Neural progenitor cell (in vitro differentiated cells): ENCODE results near the gene RSPH9. TPM values are rescaled to one million over a fixed set of nuclear protein-coding genes. Genes with fewer than 3 reads are reported as not detected.

ENCODE experiments used
- DNase-seq: peaks from one replicate; pipeline ENCODE4 v3.0.0-alpha.2; 2016; ENCODE audit warnings: low spot score
- H2AFZ ChIP-seq: fragments of 200-600 bp; sonication (generic); replicated peaks from 2 replicates; pipeline ENCODE4 v1.6.1; 2016; ENCODE audit warnings: antibody characterized with exemption
- H3F3A ChIP-seq: fragments of 200-600 bp; sonication (generic); 2 replicates; pipeline ENCODE4 v1.6.1; 2016; ENCODE audit warnings: antibody characterized with exemption, low read depth
- H3K27ac ChIP-seq: fragments of 200-600 bp; sonication (generic); 2 replicates; pipeline ENCODE4 v1.5.1; 2016; ENCODE audit warnings: mild to moderate bottlenecking
- H3K27me3 ChIP-seq: fragments of 200-600 bp; sonication (generic); 2 replicates; pipeline ENCODE4 v1.6.1; 2016; ENCODE audit warnings: mild to moderate bottlenecking, moderate library complexity
- H3K36me3 ChIP-seq: fragments of 200-600 bp; sonication (generic); 2 replicates; pipeline ENCODE4 v1.5.1; 2016
- H3K4me1 ChIP-seq: fragments of 200-600 bp; sonication (generic); 2 replicates; pipeline ENCODE4 v1.6.1; 2016; ENCODE audit warnings: mixed run types
- H3K4me2 ChIP-seq: fragments of 200-600 bp; sonication (generic); 2 replicates; pipeline ENCODE4 v1.6.1; 2016
- H3K4me3 ChIP-seq: fragments of 200-600 bp; sonication (generic); 2 replicates; pipeline ENCODE4 v1.5.1; 2016
- H3K79me2 ChIP-seq: fragments of 200-600 bp; sonication (generic); 2 replicates; pipeline ENCODE4 v1.6.1; 2016; ENCODE audit warnings: low read depth
- H3K9ac ChIP-seq: fragments of 200-600 bp; sonication (generic); 2 replicates; pipeline ENCODE4 v1.6.1; 2016
- H3K9me3 ChIP-seq: fragments of 200-600 bp; sonication (generic); 2 replicates; pipeline ENCODE4 v1.5.1; 2016; ENCODE audit warnings: low read depth
- H4K20me1 ChIP-seq: fragments of 200-600 bp; sonication (generic); 2 replicates; pipeline ENCODE4 v1.6.1; 2016; ENCODE audit warnings: low read depth
- H3K27ac Mint-ChIP-seq: 3 replicates; pipeline ENCODE4 v1.8.0; 2021; ENCODE audit warnings: mixed read lengths
- H3K27me3 Mint-ChIP-seq: 2 replicates; pipeline ENCODE4 v1.8.0; 2022; ENCODE audit warnings: low read depth, mild to moderate bottlenecking, inconsistent platforms, moderate library complexity, mixed read lengths; ENCODE audit not compliant: insufficient read depth
- H3K36me3 Mint-ChIP-seq: 3 replicates; pipeline ENCODE4 v1.8.0; 2021; ENCODE audit warnings: mixed read lengths
- H3K4me1 Mint-ChIP-seq: 3 replicates; pipeline ENCODE4 v1.8.0; 2021; ENCODE audit warnings: mixed read lengths
- H3K4me3 Mint-ChIP-seq: 3 replicates; pipeline ENCODE4 v1.8.0; 2021; ENCODE audit warnings: mild to moderate bottlenecking, moderate library complexity, mixed read lengths
- H3K9me3 Mint-ChIP-seq: 3 replicates; pipeline ENCODE4 v1.8.0; 2020; ENCODE audit warnings: mixed read lengths
- CTCF ChIP-seq: fragments of 200-600 bp; sonication (generic); IDR thresholded peaks from 2 replicates; pipeline ENCODE4 v1.5.1; 2017; ENCODE audit warnings: antibody characterized with exemption, mild to moderate bottlenecking
- EZH2 ChIP-seq: fragments of 200-600 bp; sonication (generic); IDR thresholded peaks from 2 replicates; pipeline ENCODE4 v1.6.1; 2017; ENCODE audit warnings: antibody characterized with exemption, mild to moderate bottlenecking, moderate library complexity
- EZH2phosphoT487 ChIP-seq: fragments of 200-600 bp; sonication (generic); IDR thresholded peaks from 2 replicates; pipeline ENCODE4 v1.6.1; 2017; ENCODE audit warnings: antibody characterized with exemption
- total RNA-seq: library from RNA; depleted of rRNA; stranded (reverse); fragments of >200 nt; gene quantifications from 2 replicates; pipeline ENCODE4 v1.2.3, GENCODE V29; 2015; ENCODE audit warnings: low replicate concordance

The RSPH9 gene
- total RNA-seq, 1 donor from 2014 or later, result 0.47 TPM

GRCh38 chr6:43671011-43671800 lies 26.4 kb downstream of the RSPH9 start:
- H3K79me2 ChIP-seq, result no peaks in the 10 kb centered on the region
- H3K27ac Mint-ChIP-seq, result no peak overlapping the region
- H3K9me3 ChIP-seq, result no peaks in the 10 kb centered on the region
- H3K4me3 Mint-ChIP-seq, result no peak overlapping the region
- H3K9ac ChIP-seq, result no peak overlapping the region
- peaks cover 29% of the 10 kb centered on the region for H3K4me1 ChIP-seq
- H3K4me3 ChIP-seq, result no peak overlapping the region
- H3K36me3 ChIP-seq, result no peaks in the 10 kb centered on the region
- no peaks in the 10 kb centered on the region for H3K9me3 Mint-ChIP-seq
- H3K27ac ChIP-seq, result no peak overlapping the region
- H3K4me1 Mint-ChIP-seq, result peaks cover 22% of the 10 kb centered on the region
- no peak overlapping the region for H2AFZ ChIP-seq
- TF ChIP-seq EZH2 (no peak), CTCF (no peak), EZH2phosphoT487 (no peak)
- no peaks in the 10 kb centered on the region for H4K20me1 ChIP-seq
- H3K36me3 Mint-ChIP-seq, result peaks cover 14% of the 10 kb centered on the region
- no peaks in the 10 kb centered on the region for H3K27me3 ChIP-seq
- no peak for DNase-seq
- H3K4me2 ChIP-seq, result no peak overlapping the region
- H3F3A ChIP-seq, result peaks cover 39% of the 10 kb centered on the region
- H3K27me3 Mint-ChIP-seq, result peaks cover 10% of the 10 kb centered on the region

- Histone ChIP-seq H3K9ac (no peak overlapping the region), H3K27me3 (no peaks in the 10 kb centered on the region), H3K36me3 (no peaks in the 10 kb centered on the region), H3K79me2 (no peaks in the 10 kb centered on the region), H3K4me1 (peaks cover 29% of the 10 kb centered on the region), H4K20me1 (no peaks in the 10 kb centered on the region), H3K4me3 (no peak overlapping the region), H3F3A (peaks cover 37% of the 10 kb centered on the region), H3K9me3 (no peaks in the 10 kb centered on the region), H2AFZ (no peak overlapping the region), H3K4me2 (no peak overlapping the region), H3K27ac (no peak overlapping the region)
- no peak for DNase-seq
- Mint-ChIP-seq H3K9me3 (no peaks in the 10 kb centered on the region), H3K36me3 (peaks cover 14% of the 10 kb centered on the region), H3K4me3 (no peak overlapping the region), H3K27me3 (peaks cover 7% of the 10 kb centered on the region), H3K4me1 (peaks cover 20% of the 10 kb centered on the region), H3K27ac (no peak overlapping the region)
- TF ChIP-seq CTCF, result no peak
- TF ChIP-seq EZH2phosphoT487, result no peak
- no peak for TF ChIP-seq EZH2
Observed at GRCh38 chr6:43671801-43672690, 27.2 kb downstream of the RSPH9 start.

- Histone ChIP-seq H3K9ac (no peak overlapping the region), H3K79me2 (no peaks in the 10 kb centered on the region), H3F3A (peaks cover 27% of the 10 kb centered on the region), H3K9me3 (no peaks in the 10 kb centered on the region), H3K4me2 (no peak overlapping the region), H4K20me1 (no peaks in the 10 kb centered on the region), H3K27ac (no peak overlapping the region), H3K27me3 (no peaks in the 10 kb centered on the region), H3K4me3 (no peak overlapping the region), H2AFZ (no peak overlapping the region), H3K36me3 (no peaks in the 10 kb centered on the region), H3K4me1 (peaks cover 16% of the 10 kb centered on the region)
- Mint-ChIP-seq H3K27me3 (peaks cover 3% of the 10 kb centered on the region), H3K36me3 (peaks cover 23% of the 10 kb centered on the region), H3K4me1 (peaks cover 8% of the 10 kb centered on the region), H3K27ac (no peak overlapping the region), H3K9me3 (no peaks in the 10 kb centered on the region), H3K4me3 (no peak overlapping the region)
- TF ChIP-seq CTCF (no peak), EZH2phosphoT487 (no peak), EZH2 (no peak)
- DNase-seq, result no peak
Observed at GRCh38 chr6:43673444-43674084, 28.7 kb downstream of the RSPH9 start.
